Left ventricle myocardium inferior (tissue), 1 donor: ENCODE measurements around the gene NAV1. TPM values are rescaled to one million over a fixed set of nuclear protein-coding genes. Genes with fewer than 3 reads are reported as not detected.
"Not testable (repeated sequence)": the region's sequence is repeated elsewhere in the genome, so short reads cannot be mapped to it uniquely, and the experiment has no call there.

Source experiments
- DNase-seq: peaks from one replicate; pipeline ENCODE4 v3.0.0-alpha.2; 2020
- H3K27ac ChIP-seq: fragments of 200-600 bp; replicated peaks from 2 replicates; pipeline ENCODE4 v1.8.0; 2021
- H3K27me3 ChIP-seq: fragments of 200-600 bp; 2 replicates; pipeline ENCODE4 v1.8.0; 2021; ENCODE audit warnings: low read depth
- H3K36me3 ChIP-seq: fragments of 200-600 bp; 2 replicates; pipeline ENCODE4 v1.8.0; 2021
- H3K4me1 ChIP-seq: fragments of 200-600 bp; 2 replicates; pipeline ENCODE4 v1.8.0; 2021
- H3K4me3 ChIP-seq: fragments of 200-600 bp; 2 replicates; pipeline ENCODE4 v1.8.0; 2021; ENCODE audit warnings: mild to moderate bottlenecking, moderate library complexity
- H3K9me3 ChIP-seq: fragments of 200-600 bp; replicated peaks from 2 replicates; pipeline ENCODE4 v1.8.0; 2021
- intact Hi-C: fragments of 100-400 bp; cut with micrococcal nuclease; formaldehyde crosslinking; loops from one replicate; pipeline ENCODE4 v1.11.0; 2022
- total RNA-seq: library from RNA; stranded (reverse); fragmentation: NEBNext Ultra II Directional; extraction: Animal tissue kit (Norgen Biotek cat#: 25700); gene quantifications from one replicate; pipeline ENCODE4 v1.2.1, GENCODE V29; 2021
- TF ChIP-seq, protein P1 (sequence below): fragments of 200-600 bp; IDR thresholded peaks from 2 replicates; pipeline ENCODE4 v1.8.0; 2021; ENCODE audit warnings: antibody characterized with exemption, mild to moderate bottlenecking, borderline replicate concordance
- donor health status: DM: no; HTN: yes; CAD: no; lungs with severe emphysema.

NAV1 gene
- total RNA-seq, 1 donor from 2014 or later = 74.8 TPM

DNA sequence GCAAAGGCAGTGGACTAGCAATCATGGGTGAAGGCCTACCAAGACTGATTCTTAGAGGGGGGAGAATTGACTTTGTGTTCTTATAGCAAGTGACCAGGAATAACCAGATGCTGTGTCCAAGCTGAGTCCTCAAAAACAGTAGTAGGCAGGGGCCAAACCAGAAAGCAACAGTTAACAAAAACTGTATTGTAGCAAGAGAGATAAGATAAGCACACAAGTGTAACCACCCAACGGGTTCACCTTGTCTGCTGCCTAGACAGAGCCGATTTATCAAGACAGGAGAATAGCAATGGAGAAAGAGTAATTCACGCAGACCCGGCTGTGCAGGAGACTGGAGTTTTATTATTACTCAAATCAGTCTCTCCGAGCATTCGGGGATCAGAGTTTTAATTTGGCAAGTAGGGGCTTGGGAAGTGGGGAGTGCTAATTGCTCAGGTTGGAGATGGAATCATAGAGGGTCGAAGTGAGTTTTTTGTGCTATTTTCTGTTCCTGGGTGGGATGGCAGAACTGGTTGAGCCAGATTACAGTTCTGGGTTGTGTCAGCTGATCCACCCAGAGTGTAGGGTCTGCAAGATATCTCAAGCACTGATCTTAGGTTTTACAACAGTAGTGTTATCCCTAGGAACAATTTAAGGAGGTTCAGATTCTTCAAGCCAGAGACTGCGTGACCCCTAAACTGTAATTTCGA, 23.7 kb upstream of the NAV1 start:
- intact Hi-C loops = no loop called here
- TF ChIP-seq, protein P1, sequence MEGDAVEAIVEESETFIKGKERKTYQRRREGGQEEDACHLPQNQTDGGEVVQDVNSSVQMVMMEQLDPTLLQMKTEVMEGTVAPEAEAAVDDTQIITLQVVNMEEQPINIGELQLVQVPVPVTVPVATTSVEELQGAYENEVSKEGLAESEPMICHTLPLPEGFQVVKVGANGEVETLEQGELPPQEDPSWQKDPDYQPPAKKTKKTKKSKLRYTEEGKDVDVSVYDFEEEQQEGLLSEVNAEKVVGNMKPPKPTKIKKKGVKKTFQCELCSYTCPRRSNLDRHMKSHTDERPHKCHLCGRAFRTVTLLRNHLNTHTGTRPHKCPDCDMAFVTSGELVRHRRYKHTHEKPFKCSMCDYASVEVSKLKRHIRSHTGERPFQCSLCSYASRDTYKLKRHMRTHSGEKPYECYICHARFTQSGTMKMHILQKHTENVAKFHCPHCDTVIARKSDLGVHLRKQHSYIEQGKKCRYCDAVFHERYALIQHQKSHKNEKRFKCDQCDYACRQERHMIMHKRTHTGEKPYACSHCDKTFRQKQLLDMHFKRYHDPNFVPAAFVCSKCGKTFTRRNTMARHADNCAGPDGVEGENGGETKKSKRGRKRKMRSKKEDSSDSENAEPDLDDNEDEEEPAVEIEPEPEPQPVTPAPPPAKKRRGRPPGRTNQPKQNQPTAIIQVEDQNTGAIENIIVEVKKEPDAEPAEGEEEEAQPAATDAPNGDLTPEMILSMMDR = no peak
- H3K36me3 ChIP-seq = no peaks in the 10 kb centered on the region
- no peak overlapping the region for H3K27ac ChIP-seq
- H3K4me3 ChIP-seq = no peak overlapping the region
- no peak for DNase-seq
- H3K4me1 ChIP-seq = peaks cover 27% of the 10 kb centered on the region
- no peaks in the 10 kb centered on the region for H3K27me3 ChIP-seq
- H3K9me3 ChIP-seq = no peaks in the 10 kb centered on the region

DNA sequence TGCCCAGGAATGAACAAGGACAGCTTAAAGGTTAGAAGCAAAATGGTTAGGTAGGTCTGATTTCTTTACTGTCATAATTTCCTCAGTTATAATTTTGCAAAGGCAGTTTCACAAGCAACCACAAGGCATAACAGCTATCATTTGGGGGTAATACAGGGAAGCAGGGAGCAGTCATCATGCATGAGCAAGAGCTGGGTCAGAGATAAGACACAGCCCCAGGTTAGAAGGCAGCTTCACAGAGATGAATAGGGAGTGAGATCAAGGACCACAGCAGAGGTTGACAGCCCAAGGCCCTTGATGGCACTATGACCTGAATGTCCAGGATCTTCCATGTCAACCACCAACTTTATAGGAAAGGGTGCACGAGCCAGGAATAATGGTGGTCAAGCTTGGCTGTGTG, 23.0 kb upstream of the NAV1 start:
- Histone ChIP-seq H3K36me3 (no peaks in the 10 kb centered on the region), H3K4me1 (peaks cover 27% of the 10 kb centered on the region), H3K9me3 (no peaks in the 10 kb centered on the region), H3K27ac (no peak overlapping the region), H3K4me3 (no peak overlapping the region), H3K27me3 (no peaks in the 10 kb centered on the region)
- intact Hi-C loops = no loop called here
- DNase-seq = no peak
- TF ChIP-seq, protein P1 = no peak

DNA sequence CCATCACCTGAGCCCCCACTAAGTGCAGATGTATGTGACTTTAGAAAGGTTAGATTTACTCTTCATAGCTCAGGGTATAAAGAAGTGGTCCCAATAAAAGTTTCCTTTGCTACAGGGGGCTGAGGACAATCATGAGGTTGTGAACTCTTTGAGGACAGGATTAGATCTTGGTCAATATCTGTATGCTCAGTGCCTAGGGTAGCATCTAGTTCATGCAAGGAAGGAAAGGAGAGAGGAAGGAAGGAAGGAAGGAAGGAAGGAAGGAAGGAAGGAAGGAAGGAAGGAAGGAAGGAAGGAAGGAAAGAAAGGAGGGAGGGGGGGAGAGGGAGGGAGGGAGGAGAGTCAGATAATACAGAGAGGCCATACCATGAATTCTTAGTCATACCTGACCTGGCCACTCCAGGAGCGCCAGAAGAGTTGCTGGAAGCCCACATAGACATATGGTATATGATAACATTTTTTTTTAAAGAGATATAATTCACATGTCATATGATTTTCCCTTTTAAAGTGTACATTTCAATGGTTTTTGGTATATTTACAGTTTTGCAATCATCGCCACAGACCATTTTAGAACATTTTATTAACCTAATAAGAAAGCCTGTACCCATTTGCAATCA, 22.3 kb upstream of the NAV1 start:
- TF ChIP-seq, protein P1 = no peak
- intact Hi-C loops = no loop called here
- Histone ChIP-seq H3K4me3 (no peak overlapping the region), H3K36me3 (no peaks in the 10 kb centered on the region), H3K4me1 (peaks cover 20% of the 10 kb centered on the region), H3K9me3 (no peaks in the 10 kb centered on the region), H3K27ac (no peak overlapping the region), H3K27me3 (no peaks in the 10 kb centered on the region)
- DNase-seq = no peak

DNA sequence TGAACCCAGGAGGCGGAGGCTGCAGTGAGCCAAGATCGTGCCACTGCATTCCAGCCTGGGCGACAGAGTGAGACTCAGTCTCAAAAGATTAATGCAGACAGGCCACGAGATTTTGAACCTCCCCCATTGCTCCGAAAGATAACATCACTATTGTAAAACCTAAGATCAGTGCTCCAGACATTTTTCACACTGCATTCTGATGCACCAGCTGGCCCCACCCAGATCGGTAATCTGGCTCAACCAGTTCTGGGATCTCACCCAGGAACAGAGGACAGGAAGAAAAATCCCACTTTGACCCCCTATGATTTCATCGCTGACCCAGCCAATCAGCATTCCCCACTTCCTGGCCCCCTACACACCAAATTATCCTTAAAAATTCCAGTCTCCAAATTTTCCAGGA, 21.3 kb upstream of the NAV1 start:
- no peak overlapping the region for H3K4me3 ChIP-seq
- intact Hi-C loops = no loop called here

DNA sequence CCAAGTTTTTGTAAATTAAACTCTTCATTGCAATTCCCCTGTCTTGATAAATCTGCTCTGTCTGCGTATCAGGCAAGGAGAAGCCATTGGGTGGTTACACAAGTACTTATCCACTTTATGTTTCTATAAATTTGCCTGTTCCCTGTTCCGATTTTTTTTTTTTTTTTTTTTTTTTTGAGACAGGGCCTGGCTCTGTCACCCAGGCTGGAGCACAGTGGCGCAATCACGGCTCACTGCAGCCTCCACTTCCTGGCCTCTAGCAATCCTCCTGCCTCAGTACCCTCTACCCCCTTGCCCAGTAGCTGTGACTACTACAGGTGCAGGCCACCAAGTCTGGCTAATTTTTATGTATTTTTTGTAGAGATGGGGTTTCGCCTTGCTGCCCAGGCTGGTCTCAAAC, 20.9 kb upstream of the NAV1 start:
- no peaks in the 10 kb centered on the region for H3K27me3 ChIP-seq
- H3K4me3 ChIP-seq = no peak overlapping the region
- peaks cover 6% of the 10 kb centered on the region for H3K4me1 ChIP-seq
- intact Hi-C loops = no loop called here
- no peaks in the 10 kb centered on the region for H3K9me3 ChIP-seq
- TF ChIP-seq, protein P1 = no peak
- H3K27ac ChIP-seq = no peak overlapping the region
- no peaks in the 10 kb centered on the region for H3K36me3 ChIP-seq
- no peak for DNase-seq

More for the DNA sequence above, 21.3 kb upstream of the NAV1 start:
- no peaks in the 10 kb centered on the region for H3K9me3 ChIP-seq
- no peaks in the 10 kb centered on the region for H3K27me3 ChIP-seq
- H3K4me1 ChIP-seq = peaks cover 10% of the 10 kb centered on the region
- H3K27ac ChIP-seq = no peak overlapping the region
- TF ChIP-seq, protein P1 = no peak
- no peaks in the 10 kb centered on the region for H3K36me3 ChIP-seq
- DNase-seq = no peak

DNA sequence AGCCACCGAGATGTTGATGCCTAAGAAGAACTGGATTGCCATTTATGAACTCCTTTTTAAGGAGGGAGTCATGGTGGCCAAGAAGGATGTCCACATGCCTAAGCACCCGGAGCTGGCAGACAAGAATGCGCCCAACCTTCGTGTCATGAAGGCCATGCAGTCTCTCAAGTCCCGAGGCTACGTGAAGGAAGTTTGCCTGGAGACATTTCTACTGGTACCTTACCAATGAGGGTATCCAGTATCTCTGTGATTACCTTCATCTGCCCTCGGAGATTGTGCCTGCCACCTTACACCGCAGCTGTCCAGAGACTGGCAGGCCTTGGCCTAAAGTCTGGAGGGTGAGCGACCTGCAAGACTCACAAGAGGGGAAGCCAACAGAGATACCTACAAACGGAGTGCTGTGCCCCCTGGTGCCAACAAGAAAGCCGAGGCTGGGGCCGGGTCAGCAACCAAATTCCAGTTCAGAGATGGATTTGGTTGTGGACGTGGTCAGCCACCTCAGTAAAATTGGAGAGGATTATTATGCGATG, 18.8 kb upstream of the NAV1 start:
- peaks cover 11% of the 10 kb centered on the region for H3K9me3 ChIP-seq
- H3K27ac ChIP-seq, DNase-seq, intact Hi-C loops, H3K4me1 ChIP-seq, H3K4me3 ChIP-seq, H3K36me3 ChIP-seq, H3K27me3 ChIP-seq: not testable (repeated sequence)
